Activated naive CD4-positive, alpha-beta T cell treated with anti-CD3 and anti-CD28 coated beads, Interleukin-2, amount 50 U/mL, for 24 hours (primary cell): ENCODE results near the gene ABCC5.

ENCODE experiments used
- H3K27ac Mint-ChIP-seq: one replicate; pipeline ENCODE4 v1.8.0; 2021; ENCODE audit warnings: mild to moderate bottlenecking, mixed read lengths
- H3K27me3 Mint-ChIP-seq: one replicate; pipeline ENCODE4 v1.8.0; 2021; ENCODE audit warnings: mixed read lengths
- H3K36me3 Mint-ChIP-seq: one replicate; pipeline ENCODE4 v1.8.0; 2021; ENCODE audit warnings: mixed read lengths
- H3K4me1 Mint-ChIP-seq: one replicate; pipeline ENCODE4 v1.8.0; 2021; ENCODE audit warnings: mixed read lengths
- H3K4me3 Mint-ChIP-seq: one replicate; pipeline ENCODE4 v1.8.0; 2021; ENCODE audit warnings: mild to moderate bottlenecking, mixed read lengths
- H3K9me3 Mint-ChIP-seq: one replicate; pipeline ENCODE4 v1.8.0; 2021; ENCODE audit warnings: mixed read lengths

Gene ABCC5

DNA sequence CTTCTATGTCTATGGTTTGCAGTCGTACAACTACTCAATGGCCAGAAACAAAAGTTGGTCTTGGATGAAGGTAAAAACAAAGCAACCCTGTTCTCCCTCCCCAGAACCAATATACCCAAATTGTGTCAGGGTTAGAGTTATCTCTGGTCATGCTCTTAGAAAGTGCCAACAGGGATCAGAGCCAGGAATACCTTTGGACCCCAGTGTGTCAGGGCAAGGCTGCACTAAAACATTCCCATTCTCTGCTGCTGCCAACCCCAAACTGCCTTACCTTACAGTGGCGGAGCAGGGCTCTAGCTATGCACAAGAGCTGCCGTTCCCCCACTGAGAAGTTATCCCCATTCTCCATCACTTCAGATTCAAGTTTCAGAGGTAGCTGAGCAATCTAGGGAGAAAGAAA is 90.6 kb downstream of the ABCC5 start:
- Mint-ChIP-seq H3K27ac (no peak overlapping the region), H3K4me3 (no peak overlapping the region), H3K27me3 (no peaks in the 10 kb centered on the region), H3K36me3 (peaks cover 4% of the 10 kb centered on the region), H3K9me3 (no peaks in the 10 kb centered on the region), H3K4me1 (no peaks in the 10 kb centered on the region)

DNA sequence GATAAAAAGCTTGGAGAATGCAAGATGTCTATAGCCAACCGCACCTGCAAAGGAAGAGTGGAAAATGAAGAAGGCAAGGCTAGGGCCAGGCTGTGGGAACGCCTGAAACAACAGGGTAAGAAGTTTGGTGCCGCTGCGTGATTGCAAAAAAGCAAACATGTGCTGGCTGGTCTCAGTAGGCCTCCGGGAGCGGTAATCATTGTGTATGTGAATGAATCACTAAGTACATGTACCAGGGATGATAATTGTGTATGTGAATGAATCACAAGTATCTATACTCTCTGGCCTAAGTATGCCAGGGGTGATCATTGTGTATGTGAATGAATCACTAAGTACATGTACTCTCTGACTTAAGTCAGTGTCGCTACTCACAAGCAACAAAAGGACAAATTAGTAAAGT is 92.7 kb downstream of the ABCC5 start:
- Mint-ChIP-seq H3K27me3 (no peaks in the 10 kb centered on the region), H3K36me3 (peaks cover 7% of the 10 kb centered on the region), H3K4me1 (no peaks in the 10 kb centered on the region), H3K4me3 (no peak overlapping the region), H3K9me3 (no peaks in the 10 kb centered on the region), H3K27ac (no peak overlapping the region)

GRCh38 chr3:183924543-183924942 is 93.1 kb downstream of the ABCC5 start:
- Mint-ChIP-seq H3K36me3 (peaks cover 8% of the 10 kb centered on the region), H3K9me3 (no peaks in the 10 kb centered on the region), H3K27ac (no peak overlapping the region), H3K4me3 (no peak overlapping the region), H3K27me3 (no peaks in the 10 kb centered on the region), H3K4me1 (no peaks in the 10 kb centered on the region)

- no peaks in the 10 kb centered on the region for H3K4me1 Mint-ChIP-seq
- no peaks in the 10 kb centered on the region for H3K9me3 Mint-ChIP-seq
- no peaks in the 10 kb centered on the region for H3K27me3 Mint-ChIP-seq
- H3K27ac Mint-ChIP-seq, result no peak overlapping the region
- peaks cover 8% of the 10 kb centered on the region for H3K36me3 Mint-ChIP-seq
- H3K4me3 Mint-ChIP-seq, result no peak overlapping the region
These were observed 95.3 kb downstream of the ABCC5 start for GRCh38 chr3:183922421-183922820.

DNA sequence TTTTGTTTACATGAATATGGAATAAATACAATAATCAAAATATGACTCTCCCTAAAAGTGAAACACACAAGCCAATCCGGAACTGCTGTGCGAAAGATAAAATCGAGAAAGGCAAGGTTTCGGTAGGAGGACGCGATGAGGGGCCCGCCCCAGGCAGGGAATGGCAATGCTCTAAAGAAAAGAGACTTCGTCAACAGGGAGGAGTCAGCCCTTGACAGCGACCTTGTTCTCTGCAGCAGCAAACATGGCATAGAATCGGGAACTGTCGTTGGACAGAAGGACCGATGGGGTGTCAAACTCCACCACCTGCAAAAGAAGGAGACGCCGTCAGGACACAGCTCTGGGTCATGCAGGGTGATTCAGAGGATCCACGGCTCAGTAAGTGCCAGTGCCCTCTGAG is 96.6 kb downstream of the ABCC5 start:
- Mint-ChIP-seq H3K9me3 (no peaks in the 10 kb centered on the region), H3K4me3 (no peak overlapping the region), H3K27me3 (no peaks in the 10 kb centered on the region), H3K36me3 (peaks cover 8% of the 10 kb centered on the region), H3K4me1 (no peaks in the 10 kb centered on the region), H3K27ac (no peak overlapping the region)

DNA sequence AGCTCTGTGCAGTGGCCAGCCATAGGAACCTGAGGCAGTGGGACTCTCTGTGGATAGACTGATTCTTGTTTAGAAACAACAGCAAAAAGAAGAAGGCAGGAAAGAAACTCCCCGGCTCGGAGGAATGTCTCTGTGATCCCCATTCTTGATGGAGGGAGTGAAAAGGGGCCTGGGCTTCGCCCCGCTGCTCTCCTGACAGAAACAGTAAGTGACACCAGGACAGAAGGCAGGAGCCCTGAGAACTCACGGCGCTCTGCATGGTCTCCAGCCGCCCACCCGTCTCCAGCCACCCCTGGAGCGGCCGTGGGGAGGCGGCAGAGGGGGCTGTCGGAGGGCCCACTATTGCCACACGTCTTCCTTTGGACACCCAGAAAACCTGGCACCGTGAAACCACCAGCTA is 97.3 kb downstream of the ABCC5 start:
- H3K27ac Mint-ChIP-seq, result no peak overlapping the region
- H3K9me3 Mint-ChIP-seq, result no peaks in the 10 kb centered on the region
- no peaks in the 10 kb centered on the region for H3K4me1 Mint-ChIP-seq
- no peaks in the 10 kb centered on the region for H3K27me3 Mint-ChIP-seq
- peaks cover 8% of the 10 kb centered on the region for H3K36me3 Mint-ChIP-seq
- no peak overlapping the region for H3K4me3 Mint-ChIP-seq

DNA sequence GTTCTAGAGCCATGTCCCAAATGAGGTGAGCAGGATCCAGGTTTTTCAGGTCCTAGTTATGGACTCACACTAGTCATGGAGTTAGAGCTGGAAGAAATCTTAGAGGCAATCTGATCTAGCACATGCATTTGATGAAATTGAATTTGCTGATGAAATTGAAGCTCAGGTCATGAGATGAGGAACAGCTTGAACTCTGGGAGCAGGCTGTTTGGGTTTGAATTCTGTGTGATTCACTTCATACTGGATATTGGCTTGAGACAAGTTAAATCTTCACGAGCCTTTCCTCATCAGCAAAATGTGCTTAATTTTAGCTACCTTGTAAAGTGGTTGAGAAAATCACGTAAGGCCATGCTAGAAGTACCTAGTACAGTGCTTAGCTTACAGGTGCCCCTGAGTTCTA is 99.5 kb downstream of the ABCC5 start:
- Mint-ChIP-seq H3K27me3 (no peaks in the 10 kb centered on the region), H3K4me3 (no peak overlapping the region), H3K27ac (no peak overlapping the region), H3K4me1 (no peaks in the 10 kb centered on the region), H3K9me3 (no peaks in the 10 kb centered on the region), H3K36me3 (peaks cover 5% of the 10 kb centered on the region)

- Mint-ChIP-seq H3K36me3 (peaks cover 5% of the 10 kb centered on the region), H3K27ac (no peak overlapping the region), H3K27me3 (no peaks in the 10 kb centered on the region), H3K4me3 (no peak overlapping the region), H3K4me1 (no peaks in the 10 kb centered on the region), H3K9me3 (no peaks in the 10 kb centered on the region)
These were observed 99.9 kb downstream of the ABCC5 start for GRCh38 chr3:183917776-183918175.

GRCh38 chr3:183914856-183915255 is 102.8 kb downstream of the ABCC5 start:
- peaks cover under 1% of the 10 kb centered on the region for H3K36me3 Mint-ChIP-seq
- H3K27ac Mint-ChIP-seq, result no peak overlapping the region
- H3K9me3 Mint-ChIP-seq, result no peaks in the 10 kb centered on the region
- H3K4me3 Mint-ChIP-seq, result no peak overlapping the region
- no peaks in the 10 kb centered on the region for H3K27me3 Mint-ChIP-seq
- H3K4me1 Mint-ChIP-seq, result no peaks in the 10 kb centered on the region

GRCh38 chr3:183913580-183913920 is 104.1 kb downstream of the ABCC5 start:
- H3K27ac Mint-ChIP-seq, result no peak overlapping the region
- H3K36me3 Mint-ChIP-seq, result no peaks in the 10 kb centered on the region
- H3K27me3 Mint-ChIP-seq, result no peaks in the 10 kb centered on the region
- no peaks in the 10 kb centered on the region for H3K9me3 Mint-ChIP-seq
- no peaks in the 10 kb centered on the region for H3K4me1 Mint-ChIP-seq
- no peak overlapping the region for H3K4me3 Mint-ChIP-seq

DNA sequence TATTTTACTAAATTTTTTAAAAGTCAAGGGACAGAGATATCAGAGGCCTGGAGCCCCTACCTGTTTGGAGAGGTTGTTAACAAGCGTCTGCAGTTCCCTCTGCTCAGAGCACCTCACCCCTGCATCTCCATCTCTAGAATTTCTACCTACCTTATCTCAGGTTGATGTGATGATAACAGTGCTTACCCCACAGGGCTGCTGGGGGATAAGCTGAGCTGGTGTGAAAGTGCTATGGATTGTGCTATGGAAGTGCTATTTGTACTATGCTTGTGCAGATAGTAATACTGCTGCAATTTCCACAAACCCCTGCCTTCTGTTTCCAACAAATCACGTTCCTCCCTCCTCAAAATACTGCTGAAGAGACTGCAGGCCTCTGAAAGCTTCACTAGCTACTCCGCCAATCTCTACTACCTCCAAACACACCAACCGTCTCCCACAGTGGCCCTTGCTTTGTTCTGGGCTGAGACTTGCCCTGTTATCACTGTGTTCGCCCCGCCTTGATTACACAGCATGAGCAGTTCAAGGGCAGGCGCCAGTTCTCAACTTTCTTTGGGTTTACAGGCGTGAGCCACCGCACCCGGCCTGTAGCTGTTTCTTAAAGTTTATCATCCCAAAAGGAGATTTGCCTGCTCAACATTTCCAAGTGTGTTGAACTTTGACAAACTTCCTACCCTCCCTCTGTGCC is 104.6 kb downstream of the ABCC5 start:
- Mint-ChIP-seq H3K27me3 (no peaks in the 10 kb centered on the region), H3K4me1 (no peaks in the 10 kb centered on the region), H3K36me3 (no peaks in the 10 kb centered on the region), H3K27ac (no peak overlapping the region), H3K9me3 (no peaks in the 10 kb centered on the region), H3K4me3 (no peak overlapping the region)

DNA sequence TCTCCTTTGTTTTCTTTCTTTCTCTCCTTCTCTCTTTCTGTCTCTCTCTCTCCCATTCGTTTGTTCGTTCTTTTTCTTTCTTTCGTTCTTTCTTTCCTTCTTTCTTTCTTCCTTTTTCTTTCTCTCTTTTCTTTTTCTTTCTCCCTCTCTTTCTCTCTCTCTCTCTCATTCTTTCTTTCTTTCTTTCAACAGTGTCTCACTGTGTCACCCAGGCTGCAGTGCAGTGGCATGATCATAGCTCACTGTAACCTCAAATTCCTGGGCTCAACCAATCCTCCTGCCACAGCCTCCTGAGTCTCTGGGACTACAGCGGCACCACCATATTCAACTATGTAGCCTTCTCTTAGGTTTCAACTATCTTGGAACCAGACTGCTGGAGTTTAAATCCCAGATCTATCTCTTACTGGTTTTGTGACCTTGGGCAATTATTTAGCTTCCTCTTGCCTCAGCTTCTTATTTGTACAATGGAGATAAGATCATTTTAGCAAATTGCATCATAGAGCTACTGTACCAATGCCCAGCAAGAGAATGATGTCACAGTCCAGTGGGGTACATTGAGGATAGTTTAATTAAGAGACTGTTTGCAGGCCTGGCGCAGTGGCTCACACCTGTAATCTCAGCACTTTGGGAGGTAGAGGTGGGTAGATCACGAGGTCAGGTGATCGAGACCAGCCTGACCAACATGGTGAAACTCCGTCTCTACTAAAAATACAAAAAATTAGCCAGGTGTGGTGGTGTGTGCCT is 105.7 kb downstream of the ABCC5 start:
- Mint-ChIP-seq H3K27me3 (no peaks in the 10 kb centered on the region), H3K27ac (no peak overlapping the region), H3K4me3 (no peak overlapping the region), H3K4me1 (no peaks in the 10 kb centered on the region), H3K9me3 (no peaks in the 10 kb centered on the region), H3K36me3 (no peaks in the 10 kb centered on the region)

DNA sequence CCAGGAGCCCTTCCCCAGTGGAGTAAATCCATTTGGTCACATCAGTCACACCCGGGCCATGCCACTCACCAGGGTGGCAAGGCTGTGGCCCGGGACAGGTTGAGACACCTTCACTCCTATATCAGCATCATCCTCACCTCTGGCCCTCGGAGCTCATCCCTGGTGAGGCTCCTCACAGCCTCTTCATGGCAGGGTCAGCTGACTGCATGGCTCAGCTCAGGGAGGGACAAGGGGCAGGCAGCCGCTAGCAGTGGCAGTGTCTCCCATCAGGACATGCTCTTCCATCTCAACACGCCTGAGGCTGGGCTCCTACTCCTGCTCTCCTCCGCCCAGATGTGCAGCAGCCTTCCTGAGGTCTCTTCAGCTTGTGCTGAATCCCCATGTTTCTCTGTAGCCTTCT is 106.6 kb downstream of the ABCC5 start:
- no peak overlapping the region for H3K27ac Mint-ChIP-seq
- H3K4me1 Mint-ChIP-seq, result no peaks in the 10 kb centered on the region
- no peaks in the 10 kb centered on the region for H3K36me3 Mint-ChIP-seq
- no peaks in the 10 kb centered on the region for H3K9me3 Mint-ChIP-seq
- no peak overlapping the region for H3K4me3 Mint-ChIP-seq
- H3K27me3 Mint-ChIP-seq, result no peaks in the 10 kb centered on the region

DNA sequence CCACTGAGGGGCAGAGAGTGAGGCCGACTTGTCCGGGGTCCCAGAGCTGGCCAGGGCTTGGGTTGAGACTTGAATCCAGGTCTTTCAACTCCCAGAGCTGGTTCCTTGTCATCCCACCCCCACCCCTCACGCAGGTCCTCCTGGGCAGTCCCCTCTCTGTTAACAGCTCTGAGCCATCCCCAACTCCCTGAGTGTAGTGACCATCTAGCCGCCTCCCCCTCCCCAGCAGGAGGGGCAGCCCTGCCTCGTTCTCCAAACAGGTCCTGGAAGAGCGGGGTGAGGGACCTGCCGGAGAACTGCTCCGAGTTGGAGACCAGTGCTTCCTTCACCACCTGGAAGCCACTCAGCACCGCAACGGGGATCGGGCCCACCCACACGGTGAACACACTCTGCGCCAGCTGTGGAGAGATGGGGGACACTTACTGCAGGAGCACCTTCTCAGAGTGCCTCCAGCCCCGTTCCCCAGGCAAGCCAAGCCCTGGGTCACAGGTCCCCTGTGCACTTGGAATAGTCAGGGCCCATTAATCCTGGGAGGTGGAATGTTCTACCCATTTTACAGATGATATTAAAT is 108.6 kb downstream of the ABCC5 start:
- H3K36me3 Mint-ChIP-seq, result no peaks in the 10 kb centered on the region
- H3K4me3 Mint-ChIP-seq, result no peak overlapping the region
- no peaks in the 10 kb centered on the region for H3K4me1 Mint-ChIP-seq
- H3K27ac Mint-ChIP-seq, result no peak overlapping the region
- H3K27me3 Mint-ChIP-seq, result no peaks in the 10 kb centered on the region
- no peaks in the 10 kb centered on the region for H3K9me3 Mint-ChIP-seq

GRCh38 chr3:183907911-183908331 is 109.8 kb downstream of the ABCC5 start:
- Mint-ChIP-seq H3K9me3 (no peaks in the 10 kb centered on the region), H3K36me3 (no peaks in the 10 kb centered on the region)

DNA sequence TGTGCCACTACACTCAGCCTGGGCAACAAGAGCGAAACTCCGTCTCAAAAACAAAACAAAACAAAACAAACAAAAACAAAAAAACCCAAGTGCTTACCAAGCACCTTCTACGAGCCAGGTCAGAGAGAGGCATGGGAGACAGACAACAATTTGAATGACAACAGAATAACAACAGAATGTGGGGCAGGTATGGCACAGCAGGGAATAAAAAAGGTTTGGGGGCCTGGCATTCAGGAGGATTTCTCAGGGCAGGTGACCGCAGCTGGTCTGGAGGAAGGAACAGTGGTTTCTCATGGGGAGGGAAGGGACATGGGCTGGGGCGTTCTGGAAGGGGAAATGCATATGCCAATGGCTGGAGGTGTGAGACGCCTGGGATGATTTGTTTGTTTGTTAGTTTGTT is 110.5 kb downstream of the ABCC5 start:
- no peaks in the 10 kb centered on the region for H3K36me3 Mint-ChIP-seq
- H3K27me3 Mint-ChIP-seq, result no peaks in the 10 kb centered on the region
- no peaks in the 10 kb centered on the region for H3K4me1 Mint-ChIP-seq
- peak overlapping the region; percentile 21 for H3K27ac Mint-ChIP-seq
- H3K9me3 Mint-ChIP-seq, result no peaks in the 10 kb centered on the region
- no peak overlapping the region for H3K4me3 Mint-ChIP-seq

More at GRCh38 chr3:183907911-183908331, 109.8 kb downstream of the ABCC5 start:
- no peak overlapping the region for H3K27ac Mint-ChIP-seq
- no peaks in the 10 kb centered on the region for H3K4me1 Mint-ChIP-seq
- H3K4me3 Mint-ChIP-seq, result no peak overlapping the region
- H3K27me3 Mint-ChIP-seq, result no peaks in the 10 kb centered on the region
